ENCODE results near the gene DCAF17. TPM values are rescaled to one million over a fixed set of nuclear protein-coding genes. Genes with fewer than 3 reads are reported as not detected.

Gene DCAF17
- total and polyA plus RNA-seq, 2 of the 13 experiments (the other 11 are each of a cell fraction or from before 2014, with no cell fraction given), result 13.7 to 30.0 TPM

- TF ChIP-seq AHR (CRISPR knock-in tag; IDR thresholded peaks at IDR 0.05) (no peak), ZNF3 (CRISPR knock-in tag; IDR thresholded peaks at IDR 0.05) (no peak), KMT2A (CRISPR knock-in tag; IDR thresholded peaks at IDR 0.05) (peak; percentile 90), NCOA2 (CRISPR knock-in tag; IDR thresholded peaks at IDR 0.05) (peak; percentile 73), ZNF317 (CRISPR knock-in tag; IDR thresholded peaks at IDR 0.05) (0 out of 2 replicates have a peak, but pooled peaks have one; percentile 75), ZFX (CRISPR knock-in tag; IDR thresholded peaks at IDR 0.05; ENCODE audit: low read depth) (no peak), NFKBIZ (CRISPR knock-in tag; IDR thresholded peaks at IDR 0.05) (peak; percentile 28; the same call in 1 of the 2 replicates), BCLAF1 (IDR thresholded peaks at IDR 0.05) (no peak), ZFP1 (CRISPR knock-in tag; IDR thresholded peaks at IDR 0.05) (peak; percentile 72), ETV5 (CRISPR knock-in tag; IDR thresholded peaks at IDR 0.05; ENCODE audit: borderline replicate concordance) (peak; percentile 49; the same call in 1 of the 2 replicates), NFE2 (CRISPR knock-in tag; IDR thresholded peaks at IDR 0.05) (no peak), ETV6 (CRISPR knock-in tag; conservative IDR thresholded peaks at IDR 0.05) (peak; percentile 29; the same call in 1 of the 2 replicates), MAFF (IDR thresholded peaks at IDR 0.05; ENCODE audit: low read depth, low read length) (no peak), ZNF644 (CRISPR knock-in tag; IDR thresholded peaks at IDR 0.05; ENCODE audit: low read depth) (peak; percentile 66), ZNF619 (CRISPR knock-in tag; IDR thresholded peaks at IDR 0.05) (0 out of 2 replicates have a peak, but pooled peaks have one; percentile 10), ZNF318 (CRISPR knock-in tag; IDR thresholded peaks at IDR 0.05) (peak; percentile 10), SRY (CRISPR knock-in tag; IDR thresholded peaks at IDR 0.05) (no peak), NAIF1 (CRISPR knock-in tag; IDR thresholded peaks at IDR 0.05; ENCODE audit: borderline replicate concordance) (peak; percentile 64; the same call in 1 of the 2 replicates), PHF21A (CRISPR knock-in tag; IDR thresholded peaks at IDR 0.05) (no peak), ZBTB39 (CRISPR knock-in tag; IDR thresholded peaks at IDR 0.05) (peak; percentile 25; the same call in 1 of the 2 replicates), ZMYM3 (CRISPR knock-in tag; IDR thresholded peaks at IDR 0.05) (no peak; the same call in 1 of the 2 replicates)
Observed at GRCh38 chr2:171433763-171434012, 338 bp upstream of the DCAF17 start, which contains the start of gene METTL8 (continued).
